Caco-2 (cell line): ENCODE measurements around the gene PLXNA4. TPM values are rescaled to one million over a fixed set of nuclear protein-coding genes. Genes with fewer than 3 reads are reported as not detected.

Source experiments
- BruUV-seq: library from RNA; stranded (reverse); fragments of 400-500 nt; replicated peaks from 2 replicates; lab custom pipeline; 2021; lab: Mats Ljungman, UMichigan
- CTCF ChIA-PET: fragments of 300-600 bp; sonication (Branson Sonifier 250); formaldehyde crosslinking; loops from one replicate; lab custom pipeline; 2022; ENCODE audit warnings: antibody characterized with exemption; lab: Charles Lee
- POLR2A ChIA-PET: fragments of 300-600 bp; sonication (Branson Sonifier 250); formaldehyde crosslinking; loops from one replicate; lab custom pipeline; 2022; ENCODE audit warnings: antibody characterized with exemption; lab: Charles Lee
- DNase-seq, 2 experiments: peaks; one replicate each; pipeline versions ENCODE4 v3.0.0 to v3.0.0-alpha.2; 2020 to 2022
- H3K27me3 ChIP-seq: replicated peaks from 2 replicates; pipeline ENCODE4 v1.6.0; 2011; ENCODE audit warnings: low read length; ENCODE audit not compliant: control insufficient read depth, insufficient read depth
- H3K36me3 ChIP-seq: 2 replicates; pipeline ENCODE4 v1.5.1; 2011; ENCODE audit warnings: low read length; ENCODE audit not compliant: control insufficient read depth, insufficient read depth
- H3K4me1 ChIP-seq: fragments of 250-450 bp; sonication (Bioruptor Pico); 2 replicates; pipeline ENCODE4 v1.5.1; 2020; ENCODE audit warnings: mild to moderate bottlenecking
- H3K4me3 ChIP-seq: 2 replicates; pipeline ENCODE4 v1.5.1; 2011; ENCODE audit warnings: low read depth, mild to moderate bottlenecking, control low read depth, low read length
- H3K9me3 ChIP-seq: fragments of 250-450 bp; sonication (Bioruptor Pico); 2 replicates; pipeline ENCODE4 v1.5.1; 2020; ENCODE audit warnings: mild to moderate bottlenecking, moderate library complexity
- H3K27ac Mint-ChIP-seq: one replicate; pipeline ENCODE4 v1.8.0; 2022; ENCODE audit warnings: mixed read lengths; ENCODE audit not compliant: unreplicated experiment
- H3K27me3 Mint-ChIP-seq: one replicate; pipeline ENCODE4 v1.8.0; 2022; ENCODE audit warnings: mixed read lengths; ENCODE audit not compliant: insufficient read depth, unreplicated experiment
- H3K36me3 Mint-ChIP-seq: one replicate; pipeline ENCODE4 v1.8.0; 2022; ENCODE audit warnings: mild to moderate bottlenecking, mixed read lengths; ENCODE audit not compliant: insufficient read depth, unreplicated experiment
- H3K4me1 Mint-ChIP-seq: one replicate; pipeline ENCODE4 v1.8.0; 2022; ENCODE audit warnings: low read depth, mixed read lengths; ENCODE audit not compliant: unreplicated experiment
- H3K4me3 Mint-ChIP-seq: one replicate; pipeline ENCODE4 v1.8.0; 2022; ENCODE audit warnings: mild to moderate bottlenecking, moderate library complexity, mixed read lengths; ENCODE audit not compliant: unreplicated experiment
- H3K9me3 Mint-ChIP-seq: one replicate; pipeline ENCODE4 v1.8.0; 2022; ENCODE audit warnings: mixed read lengths; ENCODE audit not compliant: unreplicated experiment
- CTCF ChIP-seq, 2 experiments: fragments of 200-600 bp in 1 of 2; IDR thresholded peaks; 1 replicate in 1 of 2; 2 replicates in 1 of 2; pipeline versions ENCODE4 v1.5.1 to v1.8.0; 2011 to 2022; ENCODE audit warnings: antibody characterized with exemption in 1 of 2, control low read depth in 1 of 2, inconsistent platforms in 1 of 2, low read depth in 1 of 2, low read length in 1 of 2, mild to moderate bottlenecking in 1 of 2, moderate library complexity in 1 of 2; ENCODE audit not compliant: insufficient read depth in 1 of 2, severe bottlenecking in 1 of 2, unreplicated experiment in 1 of 2
- intact Hi-C: fragments of 100-400 bp; cut with micrococcal nuclease; formaldehyde crosslinking; loops from one replicate; pipeline ENCODE4 v1.10.0; 2022; ENCODE audit not compliant: unreplicated experiment
- total RNA-seq: library from RNA; stranded (reverse); gene quantifications from 2 replicates; pipeline ENCODE4 v1.2.3, GENCODE V29; 2022

Gene PLXNA4
- total RNA-seq, 1 experiment from 2014 or later, result 0.43 TPM

- peaks cover 17% of the 10 kb centered on the region for H3K27me3 Mint-ChIP-seq
- H3K4me3 Mint-ChIP-seq, result no peak overlapping the region
- POLR2A ChIA-PET, result no interaction called here
Observed at GRCh38 chr7:132134814-132135445, 441.3 kb downstream of the PLXNA4 start.

DNA sequence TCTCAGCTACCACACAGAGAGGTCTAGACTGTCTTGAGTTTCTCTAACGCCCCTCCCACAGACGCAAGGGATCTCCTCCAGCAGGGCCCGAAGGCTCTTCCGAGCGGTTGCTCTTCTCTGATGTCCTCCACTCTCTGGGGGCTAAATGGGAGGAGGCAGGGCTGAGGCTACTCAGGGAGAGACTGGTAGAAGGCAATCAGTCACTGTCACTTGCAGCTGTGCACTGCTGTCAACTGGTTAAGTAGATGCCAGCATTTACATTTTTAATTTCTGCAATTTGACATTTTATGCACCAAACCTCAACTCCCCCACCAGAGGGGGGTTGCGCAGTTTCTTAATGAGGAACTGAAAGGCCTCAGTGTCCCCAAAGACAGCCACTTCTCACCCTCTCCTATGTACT is 442.8 kb downstream of the PLXNA4 start:
- Mint-ChIP-seq H3K4me3 (no peak overlapping the region), H3K27ac (no peak overlapping the region), H3K9me3 (no peaks in the 10 kb centered on the region), H3K27me3 (peaks cover 15% of the 10 kb centered on the region), H3K4me1 (no peaks in the 10 kb centered on the region), H3K36me3 (no peaks in the 10 kb centered on the region)
- DNase-seq, result no peak
- Histone ChIP-seq H3K9me3 (no peaks in the 10 kb centered on the region), H3K36me3 (no peaks in the 10 kb centered on the region), H3K4me3 (no peak overlapping the region), H3K27me3 (0 out of 2 replicates have a peak, but pooled peaks cover 1% of the 10 kb centered on the region), H3K4me1 (no peaks in the 10 kb centered on the region)
- TF ChIP-seq CTCF (IDR thresholded peaks at IDR 0.05; ENCODE audit: insufficient read depth in 1 of 2, low read depth in 1 of 2, low read length in 1 of 2, severe bottlenecking in 1 of 2, unreplicated experiment in 1 of 2), result no peak
- no TSS peak for BruUV-seq
- intact Hi-C loops, result no loop called here
- ChIA-PET POLR2A (no interaction called here), CTCF (no interaction called here)

More at GRCh38 chr7:132134814-132135445, 441.3 kb downstream of the PLXNA4 start:
- no peaks in the 10 kb centered on the region for H3K36me3 ChIP-seq
- no peak for TF ChIP-seq CTCF (IDR thresholded peaks at IDR 0.05; ENCODE audit: insufficient read depth in 1 of 2, low read depth in 1 of 2, low read length in 1 of 2, severe bottlenecking in 1 of 2, unreplicated experiment in 1 of 2)
- no peak for DNase-seq
- no peaks in the 10 kb centered on the region for H3K9me3 ChIP-seq
- no TSS peak for BruUV-seq
- Mint-ChIP-seq H3K9me3 (no peaks in the 10 kb centered on the region), H3K4me1 (no peaks in the 10 kb centered on the region), H3K36me3 (no peaks in the 10 kb centered on the region), H3K27ac (no peak overlapping the region)
- H3K27me3 ChIP-seq, result 0 out of 2 replicates have a peak, but pooled peaks cover 1% of the 10 kb centered on the region
- no peak overlapping the region for H3K4me3 ChIP-seq
- CTCF ChIA-PET, result no interaction called here
- intact Hi-C loops, result no loop called here
- no peaks in the 10 kb centered on the region for H3K4me1 ChIP-seq

DNA sequence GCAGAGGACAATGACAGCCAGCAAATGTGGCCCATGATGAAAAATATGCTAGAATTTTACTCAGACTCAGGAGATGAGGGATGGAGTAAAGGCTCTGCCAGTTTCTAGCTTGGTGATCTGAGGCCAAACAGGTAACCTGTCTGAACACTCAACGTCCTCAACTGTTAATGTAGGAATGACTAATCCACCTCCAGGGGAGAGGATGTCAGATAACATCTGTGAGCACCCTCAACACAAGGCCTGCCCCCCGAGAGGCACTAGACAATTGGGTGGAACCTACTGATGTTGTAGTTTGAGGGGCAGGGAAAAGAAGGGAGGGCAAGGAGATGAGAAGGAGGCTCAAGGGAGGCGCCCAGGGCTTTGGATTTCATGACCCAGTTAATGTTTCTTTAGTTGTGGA is 445.1 kb downstream of the PLXNA4 start:
- no TSS peak for BruUV-seq
- intact Hi-C loops, result no loop called here
- H3K4me3 Mint-ChIP-seq, result no peak overlapping the region
- no peak for TF ChIP-seq CTCF (IDR thresholded peaks at IDR 0.05; ENCODE audit: insufficient read depth in 1 of 2, low read depth in 1 of 2, low read length in 1 of 2, severe bottlenecking in 1 of 2, unreplicated experiment in 1 of 2)
- peaks cover 1% of the 10 kb centered on the region; the same call in 1 of the 2 replicates for H3K27me3 ChIP-seq
- H3K9me3 Mint-ChIP-seq, result no peaks in the 10 kb centered on the region
- no peak overlapping the region for H3K27ac Mint-ChIP-seq
- ChIA-PET CTCF (no interaction called here), POLR2A (no interaction called here)
- no peaks in the 10 kb centered on the region for H3K36me3 Mint-ChIP-seq
- H3K4me1 ChIP-seq, result no peaks in the 10 kb centered on the region
- H3K9me3 ChIP-seq, result no peaks in the 10 kb centered on the region
- H3K4me1 Mint-ChIP-seq, result no peaks in the 10 kb centered on the region
- peaks cover 19% of the 10 kb centered on the region for H3K27me3 Mint-ChIP-seq
- no peaks in the 10 kb centered on the region for H3K36me3 ChIP-seq
- no peak overlapping the region for H3K4me3 ChIP-seq
- no peak for DNase-seq
